Neuronal stem cell (in vitro differentiated cells): ENCODE results near the gene DLG3.

Experiments
- DNase-seq: peaks from one replicate; pipeline ENCODE4 v3.0.0-alpha.2; 2013; ENCODE audit warnings: low spot score
- H2AFZ ChIP-seq: one replicate; pipeline ENCODE4 v1.6.1; 2013; ENCODE audit warnings: mild to moderate bottlenecking, low read length, inconsistent platforms
- H2AK5ac ChIP-seq: 2 replicates; pipeline ENCODE4 v1.6.1; 2013; ENCODE audit warnings: low read depth, mild to moderate bottlenecking, inconsistent platforms, low read length, moderate library complexity, mixed read lengths
- H2BK120ac ChIP-seq: 2 replicates; pipeline ENCODE4 v1.6.1; 2013; ENCODE audit warnings: low read depth, mild to moderate bottlenecking, inconsistent platforms, low read length, moderate library complexity, mixed read lengths
- H2BK12ac ChIP-seq: one replicate; pipeline ENCODE4 v1.6.1; 2013; ENCODE audit warnings: low read length, inconsistent platforms
- H2BK15ac ChIP-seq: 2 replicates; pipeline ENCODE4 v1.6.1; 2013; ENCODE audit warnings: mild to moderate bottlenecking, low read length, inconsistent platforms, mixed read lengths
- H2BK5ac ChIP-seq: one replicate; pipeline ENCODE4 v1.6.1; 2013; ENCODE audit warnings: inconsistent platforms, mild to moderate bottlenecking, low read length, moderate library complexity
- H3K14ac ChIP-seq: one replicate; pipeline ENCODE4 v1.6.1; 2013; ENCODE audit warnings: low read length, inconsistent platforms
- H3K18ac ChIP-seq: 2 replicates; pipeline ENCODE4 v1.6.1; 2013; ENCODE audit warnings: low read length, inconsistent platforms
- H3K23ac ChIP-seq: 2 replicates; pipeline ENCODE4 v1.6.1; 2013; ENCODE audit warnings: low read depth, mild to moderate bottlenecking, mixed read lengths, low read length, inconsistent platforms; ENCODE audit not compliant: poor library complexity
- H3K27ac ChIP-seq: replicated peaks from 3 replicates; pipeline ENCODE4 v1.5.1; 2013; ENCODE audit warnings: low read length, inconsistent platforms
- H3K27me3 ChIP-seq, 3 experiments: 2 replicates each; pipeline ENCODE4 v1.6.1; 2013; ENCODE audit warnings: low read length in 3 of 3, mild to moderate bottlenecking in 2 of 3, inconsistent platforms in 1 of 3, low read depth in 1 of 3, mixed read lengths in 1 of 3, moderate library complexity in 1 of 3; ENCODE audit not compliant: control insufficient read depth in 3 of 3, insufficient read depth in 3 of 3
- H3K36me3 ChIP-seq, 2 donors: replicated peaks in 1 of 2; 2 replicates each; pipeline ENCODE4 v1.6.1; 2013; ENCODE audit warnings: low read length in 2 of 2; ENCODE audit not compliant: control insufficient read depth in 2 of 2, insufficient read depth in 2 of 2
- H3K4ac ChIP-seq: 2 replicates; pipeline ENCODE4 v1.6.1; 2013; ENCODE audit warnings: inconsistent platforms, mild to moderate bottlenecking, low read length, moderate library complexity
- H3K4me1 ChIP-seq, 2 donors: 1 replicate in 1 of 2; 2 replicates in 1 of 2; pipeline ENCODE4 v1.6.1; 2013; ENCODE audit warnings: low read length in 2 of 2, low read depth in 1 of 2; ENCODE audit not compliant: control insufficient read depth in 2 of 2, insufficient read depth in 1 of 2
- H3K4me2 ChIP-seq: one replicate; pipeline ENCODE4 v1.6.1; 2013; ENCODE audit warnings: mild to moderate bottlenecking, low read length, inconsistent platforms; ENCODE audit not compliant: insufficient read depth, poor library complexity, severe bottlenecking
- H3K4me3 ChIP-seq, 2 donors: 2 replicates each; pipeline ENCODE4 v1.5.1; 2013; ENCODE audit warnings: low read length in 2 of 2, mild to moderate bottlenecking in 2 of 2, inconsistent platforms in 1 of 2, moderate library complexity in 1 of 2
- H3K79me1 ChIP-seq: one replicate; pipeline ENCODE4 v1.6.1; 2013; ENCODE audit warnings: low read depth, mild to moderate bottlenecking, inconsistent platforms, low read length, moderate library complexity
- H3K9ac ChIP-seq: one replicate; pipeline ENCODE4 v1.6.1; 2013; ENCODE audit warnings: mild to moderate bottlenecking, low read depth, low read length, inconsistent platforms; ENCODE audit not compliant: poor library complexity
- H3K9me3 ChIP-seq, 2 donors: replicated peaks in 1 of 2; 2 replicates each; pipeline versions ENCODE3 to v1.6.1; 2013; ENCODE audit warnings: low read length in 2 of 2, mild to moderate bottlenecking in 2 of 2, inconsistent platforms in 1 of 2, low read depth in 1 of 2, mixed read lengths in 1 of 2, moderate library complexity in 1 of 2; ENCODE audit not compliant: control insufficient read depth in 2 of 2, insufficient read depth in 1 of 2
- H4K8ac ChIP-seq: one replicate; pipeline ENCODE4 v1.6.1; 2013; ENCODE audit warnings: low read depth, mild to moderate bottlenecking, inconsistent platforms, low read length, moderate library complexity
- H4K91ac ChIP-seq: one replicate; pipeline ENCODE4 v1.6.1; 2013; ENCODE audit warnings: low read length, low read depth, mild to moderate bottlenecking, inconsistent platforms; ENCODE audit not compliant: poor library complexity
- WGBS, 2 donors: extraction: QIAGEN DNeasy Blood & Tissue Kit; methylation state at CpG; one replicate each; pipeline ENCODE4 v1.1.7; 2013; ENCODE audit warnings: missing lambda C conversion rate in 2 of 2, mixed read lengths in 1 of 2; ENCODE audit not compliant: insufficient read length in 2 of 2, insufficient replicate concordance in 1 of 2; ENCODE audit errors: extremely low coverage in 2 of 2; 5-methylcytosine and 5-hydroxymethylcytosine counted together

Gene DLG3

GRCh38 chrX:70456256-70456655 lies 11.6 kb downstream of the DLG3 start:
- Histone ChIP-seq H3K18ac (no peak overlapping the region), H3K4me2 (peak overlapping the region; percentile 60), H4K91ac (no peak overlapping the region), H3K4me3 (peak overlapping the region; percentile 74 to 97), H4K8ac (no peak overlapping the region), H2BK5ac (no peak overlapping the region), H3K27ac (no peak overlapping the region), H3K23ac (no peak overlapping the region), H3K9ac (no peak overlapping the region), H3K9me3 (no peaks in the 10 kb centered on the region), H2BK120ac (no peak overlapping the region), H2BK12ac (no peak overlapping the region), H3K79me1 (peaks cover 2% of the 10 kb centered on the region), H2BK15ac (no peak overlapping the region), H3K4me1 (peaks cover 0 to 3% of the 10 kb centered on the region in 2 donors), H3K27me3 (no peaks in the 10 kb centered on the region), H2AFZ (no peak overlapping the region), H3K36me3 (peaks cover 4 to 33% of the 10 kb centered on the region in 2 donors), H3K14ac (no peak overlapping the region), H3K4ac (no peak overlapping the region), H2AK5ac (no peak overlapping the region)
- WGBS, 2 donors: no CpG with 5 or more reads among the region's 2 CpGs
- DNase-seq: no peak

- Histone ChIP-seq H3K18ac (no peak overlapping the region), H2BK15ac (no peak overlapping the region), H2BK120ac (no peak overlapping the region), H3K4me1 (peaks cover 0 to 3% of the 10 kb centered on the region in 2 donors), H3K9ac (no peak overlapping the region), H3K27me3 (no peaks in the 10 kb centered on the region), H3K4me3 (no peak overlapping the region), H4K8ac (no peak overlapping the region), H3K79me1 (no peaks in the 10 kb centered on the region), H3K14ac (no peak overlapping the region), H2AK5ac (no peak overlapping the region), H4K91ac (no peak overlapping the region), H2BK12ac (no peak overlapping the region), H2BK5ac (no peak overlapping the region), H3K36me3 (peaks cover 4 to 47% of the 10 kb centered on the region in 2 donors), H3K23ac (no peak overlapping the region), H2AFZ (no peak overlapping the region), H3K27ac (no peak overlapping the region), H3K4ac (no peak overlapping the region), H3K9me3 (peaks cover 0 to 4% of the 10 kb centered on the region in 2 donors), H3K4me2 (no peak overlapping the region)
- no peak for DNase-seq
- WGBS, 2 donors: no CpG with 5 or more reads among the region's 2 CpGs
Measured at GRCh38 chrX:70461026-70461425, 16.4 kb downstream of the DLG3 start.

GRCh38 chrX:70464051-70464450 lies 19.4 kb downstream of the DLG3 start:
- no peak overlapping the region for H2BK15ac ChIP-seq
- DNase-seq: no peak
- H3K4ac ChIP-seq: no peak overlapping the region

GRCh38 chrX:70466968-70467367 lies 22.3 kb downstream of the DLG3 start:
- H4K8ac ChIP-seq: no peak overlapping the region
- no peaks in the 10 kb centered on the region for H3K27me3 ChIP-seq
- no peak overlapping the region for H2AFZ ChIP-seq
- H3K4me1 ChIP-seq: no peaks in the 10 kb centered on the region
- peaks cover 0 to 44% of the 10 kb centered on the region in 2 donors for H3K36me3 ChIP-seq
- H2BK12ac ChIP-seq: no peak overlapping the region
- H3K27ac ChIP-seq: no peak overlapping the region
- H3K4ac ChIP-seq: no peak overlapping the region
- H3K4me2 ChIP-seq: no peak overlapping the region
- H4K91ac ChIP-seq: no peak overlapping the region
- H2BK15ac ChIP-seq: no peak overlapping the region
- no peak overlapping the region for H2BK120ac ChIP-seq
- no peak for DNase-seq
- peaks cover 0 to 4% of the 10 kb centered on the region in 2 donors for H3K9me3 ChIP-seq
- no peak overlapping the region for H3K9ac ChIP-seq
- H3K23ac ChIP-seq: no peak overlapping the region
- no peak overlapping the region for H3K18ac ChIP-seq
- H2AK5ac ChIP-seq: no peak overlapping the region
- H3K79me1 ChIP-seq: no peaks in the 10 kb centered on the region
- H2BK5ac ChIP-seq: no peak overlapping the region
- no peak overlapping the region for H3K4me3 ChIP-seq
- no peak overlapping the region for H3K14ac ChIP-seq

More at GRCh38 chrX:70464051-70464450, 19.4 kb downstream of the DLG3 start:
- Histone ChIP-seq H3K23ac (no peak overlapping the region), H3K27ac (no peak overlapping the region), H3K14ac (no peak overlapping the region), H3K4me3 (no peak overlapping the region), H4K91ac (no peak overlapping the region), H2AK5ac (no peak overlapping the region), H2BK5ac (no peak overlapping the region), H3K4me1 (no peaks in the 10 kb centered on the region), H3K9ac (no peak overlapping the region), H3K9me3 (peaks cover 0 to 4% of the 10 kb centered on the region in 2 donors), H3K4me2 (no peak overlapping the region), H2BK120ac (no peak overlapping the region), H3K36me3 (peaks cover 4 to 46% of the 10 kb centered on the region in 2 donors), H4K8ac (no peak overlapping the region), H2BK12ac (no peak overlapping the region), H3K18ac (no peak overlapping the region), H3K79me1 (no peaks in the 10 kb centered on the region), H2AFZ (no peak overlapping the region), H3K27me3 (no peaks in the 10 kb centered on the region)
